ENCODE results near the gene CEBPZOS.

DNA sequence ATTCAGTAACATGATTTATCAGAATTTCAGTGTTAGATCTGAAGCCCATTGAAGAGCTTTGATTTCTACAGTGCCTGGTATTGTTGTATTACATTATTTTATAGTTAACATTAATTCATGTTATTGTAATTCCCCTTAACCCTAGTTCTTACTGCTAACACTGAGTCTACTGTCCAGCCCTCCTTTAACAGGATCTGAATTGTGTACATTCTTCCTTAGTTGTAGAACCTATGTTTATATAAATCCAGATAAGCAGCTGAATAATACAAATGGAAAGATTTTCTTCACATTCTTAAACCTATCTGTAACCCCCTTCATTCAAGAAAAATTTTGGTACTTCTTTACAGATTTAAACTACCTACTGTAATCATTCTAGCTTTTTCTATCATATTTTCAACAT is 49.9 kb downstream of the CEBPZOS start:
- TF ChIP-seq, protein P1, sequence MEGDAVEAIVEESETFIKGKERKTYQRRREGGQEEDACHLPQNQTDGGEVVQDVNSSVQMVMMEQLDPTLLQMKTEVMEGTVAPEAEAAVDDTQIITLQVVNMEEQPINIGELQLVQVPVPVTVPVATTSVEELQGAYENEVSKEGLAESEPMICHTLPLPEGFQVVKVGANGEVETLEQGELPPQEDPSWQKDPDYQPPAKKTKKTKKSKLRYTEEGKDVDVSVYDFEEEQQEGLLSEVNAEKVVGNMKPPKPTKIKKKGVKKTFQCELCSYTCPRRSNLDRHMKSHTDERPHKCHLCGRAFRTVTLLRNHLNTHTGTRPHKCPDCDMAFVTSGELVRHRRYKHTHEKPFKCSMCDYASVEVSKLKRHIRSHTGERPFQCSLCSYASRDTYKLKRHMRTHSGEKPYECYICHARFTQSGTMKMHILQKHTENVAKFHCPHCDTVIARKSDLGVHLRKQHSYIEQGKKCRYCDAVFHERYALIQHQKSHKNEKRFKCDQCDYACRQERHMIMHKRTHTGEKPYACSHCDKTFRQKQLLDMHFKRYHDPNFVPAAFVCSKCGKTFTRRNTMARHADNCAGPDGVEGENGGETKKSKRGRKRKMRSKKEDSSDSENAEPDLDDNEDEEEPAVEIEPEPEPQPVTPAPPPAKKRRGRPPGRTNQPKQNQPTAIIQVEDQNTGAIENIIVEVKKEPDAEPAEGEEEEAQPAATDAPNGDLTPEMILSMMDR (IDR thresholded peaks at IDR 0.05) = no peak
- no peak for TF ChIP-seq POLR2A (IDR thresholded peaks at IDR 0.05)
